Activated T-helper 1 cell treated with Interleukin-2 at 50 U/mL for 16 hours (primary cell): Measurements from ENCODE around the gene CLDN20.
"Not testable (repeated sequence)": the region's sequence is repeated elsewhere in the genome, so short reads cannot be mapped to it uniquely, and the experiment has no call there.

Experiments
- DNase-seq: peaks from one replicate; pipeline ENCODE4 v3.0.0-alpha.2; 2020; ENCODE audit warnings: low read depth

Gene CLDN20

GRCh38 chr6:155245193-155245592 lies 18.6 kb upstream of the CLDN20 start:
- no peak for DNase-seq

GRCh38 chr6:155245831-155246230 lies 18.0 kb upstream of the CLDN20 start:
- no peak for DNase-seq

- no peak for DNase-seq
These were observed 17.0 kb upstream of the CLDN20 start for GRCh38 chr6:155246825-155247224.

GRCh38 chr6:155247618-155248007 lies 16.2 kb upstream of the CLDN20 start:
- no peak for DNase-seq

GRCh38 chr6:155248008-155249001 lies 15.5 kb upstream of the CLDN20 start:
- no peak for DNase-seq

- DNase-seq = no peak
These were observed 13.0 kb upstream of the CLDN20 start for GRCh38 chr6:155250701-155251381.

GRCh38 chr6:155252581-155252980 lies 11.2 kb upstream of the CLDN20 start:
- no peak for DNase-seq

GRCh38 chr6:155253337-155253736 lies 10.5 kb upstream of the CLDN20 start:
- DNase-seq = no peak

GRCh38 chr6:155254139-155254538 lies 9.7 kb upstream of the CLDN20 start:
- no peak for DNase-seq

- DNase-seq = no peak
These were observed 7.6 kb upstream of the CLDN20 start for GRCh38 chr6:155256122-155256795.

GRCh38 chr6:155257796-155258195 lies 6.0 kb upstream of the CLDN20 start:
- DNase-seq = no peak

GRCh38 chr6:155259204-155259603 lies 4.6 kb upstream of the CLDN20 start:
- DNase-seq = no peak

- no peak for DNase-seq
These were observed 3.9 kb upstream of the CLDN20 start for GRCh38 chr6:155259897-155260296.

- DNase-seq = no peak
These were observed 3.1 kb upstream of the CLDN20 start for GRCh38 chr6:155260686-155261085.

GRCh38 chr6:155261111-155261900 lies 2.5 kb upstream of the CLDN20 start:
- DNase-seq = no peak

GRCh38 chr6:155262655-155263054 lies 1.2 kb upstream of the CLDN20 start:
- DNase-seq = no peak

GRCh38 chr6:155264693-155265320 lies 994 bp downstream of the CLDN20 start:
- no peak for DNase-seq

- DNase-seq = no peak
These were observed 2.2 kb downstream of the CLDN20 start for GRCh38 chr6:155265843-155266535.

GRCh38 chr6:155267411-155267810 lies 3.6 kb downstream of the CLDN20 start:
- no peak for DNase-seq

GRCh38 chr6:155268088-155268867 lies 4.5 kb downstream of the CLDN20 start:
- DNase-seq = not testable (repeated sequence)
